K562 treated with DMSO at 1 percent for 12 hours (cell line): ENCODE data around the gene SLC22A25. TPM values are rescaled to one million over a fixed set of nuclear protein-coding genes. Genes with fewer than 3 reads are reported as not detected.

Experiments
- total RNA-seq: library from RNA; unstranded; fragments of 300-600 nt; gene quantifications from 2 replicates; pipeline ENCODE4 v1.2.3, GENCODE V29; 2022; ENCODE audit not compliant: insufficient read depth

Gene SLC22A25
- not detected in 2 replicates for total RNA-seq

DNA sequence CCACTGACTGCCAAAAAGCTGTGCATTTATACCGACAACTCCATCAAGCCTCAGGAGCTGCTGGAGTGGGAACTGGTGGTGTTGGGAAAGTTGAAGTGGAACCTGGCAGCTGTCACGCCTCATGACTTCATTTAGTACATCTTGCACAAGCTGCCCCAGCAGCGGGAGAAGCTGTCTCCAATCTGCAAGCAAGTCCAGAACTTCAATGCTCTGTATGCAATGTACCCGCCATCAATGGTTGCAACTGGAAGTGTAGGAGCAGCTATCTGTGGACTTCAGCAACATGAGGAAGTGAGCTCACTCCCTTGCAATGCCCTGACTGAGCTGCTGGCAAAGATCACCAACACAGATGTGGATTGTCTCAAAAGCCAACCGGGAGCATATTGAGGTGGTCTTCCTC lies at the start of gene SLC22A25:
Gene SLC22A25 (minus strand): TSS at position 67 of the 400 bp plus-strand sequence. CDS start 13,947 bp downstream, outside the sequence.

Other genes with a start within 250 kb of the SLC22A25 start
- not detected in 2 replicates for gene SLC22A8, start 227.8 kb downstream of the SLC22A25 start, total RNA-seq
- gene SLC22A24, start 99.4 kb downstream of the SLC22A25 start, total RNA-seq, result not detected in 2 replicates
- gene SLC22A9, start 126.2 kb upstream of the SLC22A25 start, total RNA-seq, result not detected in 2 replicates
- not detected in 2 replicates for gene PLAAT5, start 247.6 kb upstream of the SLC22A25 start, total RNA-seq